ENCODE measurements around the gene TMEM184A. TPM values are rescaled to one million over a fixed set of nuclear protein-coding genes. Genes with fewer than 3 reads are reported as not detected.
A peak's percentile ranks its signal among the peaks of the same experiment; 100 is the strongest.

Gene TMEM184A
- total and polyA plus RNA-seq, 2 of the 8 experiments (the other 6 are each of a cell fraction or from before 2014, with no cell fraction given): 1.8 to 2.1 TPM

DNA sequence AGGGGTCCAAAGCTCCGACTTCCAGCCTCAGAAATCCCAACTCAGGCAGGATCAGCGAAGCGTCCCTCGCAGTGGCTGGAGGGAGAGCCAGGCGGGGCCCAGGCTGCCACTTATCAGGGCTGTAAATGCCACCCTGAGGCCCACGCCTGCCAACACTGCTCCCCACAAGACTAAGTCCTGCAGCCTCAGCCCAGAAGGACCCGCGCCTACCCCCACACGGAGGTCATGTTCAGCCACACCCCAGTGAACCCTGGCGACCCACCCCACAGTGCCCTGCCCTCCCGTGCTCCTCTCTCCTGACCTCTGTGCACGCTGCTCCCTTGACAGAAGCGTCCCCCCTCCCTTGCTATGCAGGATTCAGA lies 10.7 kb upstream of the TMEM184A start:
- 56% methylated on average over 13 of the region's 13 CpGs; no CpG with 5 or more reads in 1 of the 2 experiments for whole genome bisulfite sequencing, 2 experiments (ENCODE audit: extremely low coverage in 1 of 2, insufficient coverage in 1 of 2, insufficient read length in 1 of 2, insufficient replicate concordance in 2 of 2, low coverage in 1 of 2, low lambda C conversion rate in 2 of 2, missing lambda C conversion rate in 1 of 2)
- POLR2A ChIA-PET (ENCODE audit: partially characterized antibody): interaction anchor here (0.9 to 1.4 kb wide), 2 partner anchors 10 to 22 kb away, joined by 3 read pairs; partner anchors contain the start of gene TMEM184A
- Histone ChIP-seq H2BK12ac (ENCODE audit: low read depth, low read length) (peak overlapping the region; percentile 11; the same call in 1 of the 2 replicates), H3K4me3 (ENCODE audit: extremely low read depth in 1 of 4, insufficient read depth in 2 of 4, low read depth in 3 of 4, low read length in 4 of 4) (peak overlapping the region in 1 of 4 experiments; percentile 2; a peak in 1 of 8 replicates), H3K14ac (ENCODE audit: insufficient read length) (no peak overlapping the region), H3K9me3 (ENCODE audit: insufficient read depth in 2 of 2, low read depth in 1 of 2, low read length in 1 of 2) (no peaks in the 10 kb centered on the region), H3K23me2 (ENCODE audit: low read depth, low read length) (no peaks in the 10 kb centered on the region; the same call in 1 of the 2 replicates), H3K27ac (ENCODE audit: low read depth, low read length) (0 out of 2 replicates have a peak overlapping the region, but pooled peaks have one; percentile 13), H2BK15ac (ENCODE audit: low read length) (no peak overlapping the region), H4K91ac (replicated peaks; ENCODE audit: insufficient read length, low read length) (peak overlapping the region; percentile 26), H2BK5ac (ENCODE audit: low read depth, low read length) (peak overlapping the region; percentile 41; the same call in 1 of the 2 replicates), H2BK20ac (ENCODE audit: low read length) (peak overlapping the region; percentile 8; the same call in 1 of the 2 replicates), H3K9ac (replicated peaks in 1 of 4; ENCODE audit: extremely low read depth in 1 of 4, low read depth in 3 of 4, low read length in 3 of 4) (no peak overlapping the region; a peak in 1 of 7 replicates), H3K36me3 (ENCODE audit: control insufficient read depth in 2 of 4, insufficient read depth in 4 of 4, low read length in 3 of 4) (peaks cover 0 to 15% (median 3%) of the 10 kb centered on the region in 4 experiments; a peak in 3 of 8 replicates), H3K4ac (replicated peaks; ENCODE audit: insufficient read length, low read depth, low read length) (no peak overlapping the region), H3K4me1 (replicated peaks in 1 of 4; ENCODE audit: control insufficient read depth in 3 of 4, insufficient read depth in 4 of 4, low read length in 3 of 4) (peaks cover 0 to 17% (median 10%) of the 10 kb centered on the region in 4 experiments; a peak in 5 of 7 replicates), H3K56ac (replicated peaks; ENCODE audit: insufficient read length, low read depth, low read length) (peak overlapping the region; percentile 14), H4K20me1 (replicated peaks in 1 of 2; ENCODE audit: control insufficient read depth in 1 of 2, insufficient read depth in 2 of 2, low read length in 2 of 2) (no peaks in the 10 kb centered on the region), H3K27me3 (replicated peaks in 1 of 4; ENCODE audit: control insufficient read depth in 3 of 4, extremely low read depth in 1 of 4, insufficient read depth in 3 of 4, low read length in 3 of 4) (no peaks in the 10 kb centered on the region; a peak in 2 of 7 replicates), H3K79me1 (ENCODE audit: low read depth, low read length) (no peaks in the 10 kb centered on the region; the same call in 1 of the 2 replicates), H3K4me2 (ENCODE audit: insufficient read depth in 1 of 2, low read depth in 2 of 2, low read length in 2 of 2) (peak overlapping the region; percentile 19 to 55; a peak in 3 of 4 replicates), H3K23ac (ENCODE audit: insufficient read length) (no peak overlapping the region), H2AFZ (ENCODE audit: low read length) (no peak overlapping the region), H2BK120ac (replicated peaks; ENCODE audit: low read depth, low read length) (no peak overlapping the region), H3K79me2 (ENCODE audit: control insufficient read depth in 1 of 2, insufficient read depth in 2 of 2, low read length in 2 of 2) (no peaks in the 10 kb centered on the region), H2AK5ac (ENCODE audit: low read depth, low read length) (no peak overlapping the region), H4K8ac (ENCODE audit: extremely low read depth, insufficient read depth, low read length) (no peak overlapping the region), H3K18ac (ENCODE audit: extremely low read depth, low read length) (no peak overlapping the region), H4K5ac (ENCODE audit: insufficient read length, low read depth, low read length) (no peak overlapping the region)
- no peak for DNase-seq (ENCODE audit: low read depth in 1 of 2, low spot score in 2 of 2)
- CTCF ChIA-PET (ENCODE audit: partially characterized antibody): interaction anchor here (0.9 to 1.7 kb wide), 2 partner anchors 11 to 22 kb away, joined by 4 read pairs; partner anchors contain the start of gene TMEM184A
- FAIRE-seq: no peak
- TF ChIP-seq GTF2F1 (IDR thresholded peaks at IDR 0.05; ENCODE audit: borderline replicate concordance, low read depth, low read length) (no peak), RBBP5 (IDR thresholded peaks at IDR 0.05; ENCODE audit: borderline replicate concordance, low read depth, low read length) (no peak), RXRA (IDR thresholded peaks at IDR 0.05; ENCODE audit: insufficient read depth, low read depth, low read length) (no peak), PHF8 (conservative IDR thresholded peaks at IDR 0.05; ENCODE audit: low read depth, low read length) (no peak), GABPA (IDR thresholded peaks at IDR 0.05; ENCODE audit: borderline replicate concordance, insufficient read depth, low read length) (no peak), TCF12 (IDR thresholded peaks at IDR 0.05; ENCODE audit: low read depth, low read length) (no peak), ATF2 (IDR thresholded peaks at IDR 0.05; ENCODE audit: low read length) (no peak), SP4 (IDR thresholded peaks at IDR 0.05; ENCODE audit: low read length) (no peak), RAD21 (IDR thresholded peaks at IDR 0.05 in 1 of 2, conservative IDR thresholded peaks at IDR 0.05 in 1 of 2; ENCODE audit: low read depth in 2 of 2, low read length in 2 of 2) (no peak), NRF1 (IDR thresholded peaks at IDR 0.05; ENCODE audit: low read depth, low read length) (no peak)
- TF ChIP-seq, protein P1, sequence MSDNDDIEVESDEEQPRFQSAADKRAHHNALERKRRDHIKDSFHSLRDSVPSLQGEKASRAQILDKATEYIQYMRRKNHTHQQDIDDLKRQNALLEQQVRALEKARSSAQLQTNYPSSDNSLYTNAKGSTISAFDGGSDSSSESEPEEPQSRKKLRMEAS (IDR thresholded peaks at IDR 0.05): no peak
